ENCODE measurements around the gene USP7.
"Not testable (repeated sequence)": the region's sequence is repeated elsewhere in the genome, so short reads cannot be mapped to it uniquely, and the experiment has no call there.

The USP7 gene

GRCh38 chr16:8858994-8859912, 104.5 kb downstream of the USP7 start:
- no peak for DNase-seq

GRCh38 chr16:8855972-8856371, 107.7 kb downstream of the USP7 start:
- DNase-seq = no peak

- no peak for DNase-seq
These were observed 108.5 kb downstream of the USP7 start for GRCh38 chr16:8855051-8855786.

GRCh38 chr16:8854298-8854948, 109.3 kb downstream of the USP7 start:
- no peak for DNase-seq

GRCh38 chr16:8853611-8854010, 110.1 kb downstream of the USP7 start:
- DNase-seq = no peak

- no peak for DNase-seq
These were observed 110.6 kb downstream of the USP7 start for GRCh38 chr16:8853150-8853549.

GRCh38 chr16:8852534-8852933, 111.2 kb downstream of the USP7 start:
- DNase-seq = no peak

GRCh38 chr16:8851761-8852403, 111.8 kb downstream of the USP7 start:
- no peak for DNase-seq

- DNase-seq = no peak
These were observed 113.3 kb downstream of the USP7 start for GRCh38 chr16:8850279-8850885.

GRCh38 chr16:8849411-8850011, 114.2 kb downstream of the USP7 start:
- DNase-seq = no peak

GRCh38 chr16:8848939-8849391, 114.7 kb downstream of the USP7 start:
- DNase-seq = no peak

GRCh38 chr16:8848231-8848938, 115.3 kb downstream of the USP7 start:
- DNase-seq = peak in 1 of 2 experiments; percentile 11

- DNase-seq = no peak
These were observed 116.1 kb downstream of the USP7 start for GRCh38 chr16:8847623-8848022.

GRCh38 chr16:8847145-8847544, 116.6 kb downstream of the USP7 start:
- no peak for DNase-seq

- no peak for DNase-seq
These were observed 117.2 kb downstream of the USP7 start for GRCh38 chr16:8846401-8846932.

GRCh38 chr16:8845699-8846298, 117.9 kb downstream of the USP7 start:
- no peak for DNase-seq

- DNase-seq = not testable (repeated sequence)
These were observed 120.4 kb downstream of the USP7 start for GRCh38 chr16:8843296-8843695.
